Ascending aorta (tissue), 2 donors: Measurements from ENCODE around the gene PDGFD. TPM values are rescaled to one million over a fixed set of nuclear protein-coding genes. Genes with fewer than 3 reads are reported as not detected.

Experiments used
- DNase-seq, 2 donors: peaks; one replicate each; pipeline ENCODE4 v3.0.0-alpha.2; 2019; ENCODE audit warnings: low spot score in 2 of 2
- H3K27ac ChIP-seq, 2 donors: fragments of 200-600 bp; sonication (generic); one replicate each; pipeline ENCODE4 v1.5.1; 2016 to 2017; ENCODE audit warnings: mild to moderate bottlenecking in 1 of 2
- H3K27me3 ChIP-seq: fragments of 200-600 bp; sonication (generic); one replicate; pipeline ENCODE4 v1.5.1; 2017
- H3K36me3 ChIP-seq, 2 donors: fragments of 200-600 bp; sonication (generic); one replicate each; pipeline ENCODE4 v1.5.1; 2016
- H3K4me1 ChIP-seq, 2 donors: fragments of 200-600 bp; sonication (generic); one replicate each; pipeline ENCODE4 v1.5.1; 2016 to 2017; ENCODE audit warnings: mild to moderate bottlenecking in 1 of 2
- H3K4me3 ChIP-seq, 2 donors: fragments of 200-600 bp; sonication (generic); one replicate each; pipeline ENCODE4 v1.5.1; 2016 to 2017; ENCODE audit warnings: mild to moderate bottlenecking in 1 of 2
- H3K9me3 ChIP-seq, 2 donors: fragments of 200-600 bp; sonication (generic); one replicate each; pipeline ENCODE4 v1.5.1; 2016
- intact Hi-C: fragments of 100-400 bp; cut with DNase I; formaldehyde crosslinking; loops from one replicate; pipeline ENCODE4 v1.15.1; 2023
- total RNA-seq: library from RNA; depleted of rRNA; stranded (reverse); fragments of >200 nt; gene quantifications from one replicate; pipeline ENCODE4 v1.1.0, GENCODE V29; 2016
- TF ChIP-seq, protein P1 (sequence below), 3 experiments: fragments of 200-600 bp in 2 of 3; fragments of 450-650 bp in 1 of 3; sonication (generic) in 2 of 3; IDR thresholded peaks; one replicate each; pipeline ENCODE4 v1.5.1; 2016 to 2019; ENCODE audit warnings: antibody characterized with exemption in 3 of 3, mild to moderate bottlenecking in 1 of 3, moderate library complexity in 1 of 3

The PDGFD gene
- total RNA-seq, 1 donor from 2014 or later: 50.6 TPM

DNA sequence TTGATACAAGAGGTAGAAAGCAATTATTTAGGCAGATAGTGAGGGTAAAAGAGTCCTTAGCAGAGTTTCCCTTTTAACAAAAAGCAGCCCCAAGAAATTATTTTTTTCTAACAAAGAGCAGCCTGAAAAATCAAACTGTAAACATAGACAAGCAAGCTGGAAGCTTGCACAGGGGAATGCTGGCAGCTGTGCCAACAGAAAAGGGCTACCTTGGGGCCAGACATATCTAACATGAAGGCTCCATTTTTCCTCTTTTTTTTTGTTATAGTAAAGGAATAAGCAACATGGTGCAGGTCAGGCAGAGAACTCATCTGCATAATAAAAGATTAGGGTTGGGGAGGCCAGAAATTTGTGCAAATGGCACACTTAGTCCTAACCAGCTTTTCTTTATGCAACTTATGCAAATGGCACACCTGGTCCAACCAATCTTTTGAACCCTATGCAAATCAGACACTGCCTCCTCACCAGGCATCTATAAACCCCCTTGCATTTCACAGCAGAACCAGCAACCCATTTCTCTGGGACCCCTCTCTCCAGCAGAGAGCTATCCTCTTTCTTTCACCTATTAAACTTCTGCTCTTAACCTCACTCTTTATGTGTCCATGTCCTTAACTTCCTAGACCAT is 41.8 kb downstream of the PDGFD start:
- Histone ChIP-seq H3K4me3 (no peak overlapping the region), H3K36me3 (no peaks in the 10 kb centered on the region), H3K27ac (peak overlapping the region in 1 of 2 donors; percentile 27), H3K9me3 (peaks cover 0 to 7% of the 10 kb centered on the region in 2 donors), H3K27me3 (no peaks in the 10 kb centered on the region), H3K4me1 (peaks cover 0 to 16% of the 10 kb centered on the region in 2 donors)
- TF ChIP-seq, protein P1, sequence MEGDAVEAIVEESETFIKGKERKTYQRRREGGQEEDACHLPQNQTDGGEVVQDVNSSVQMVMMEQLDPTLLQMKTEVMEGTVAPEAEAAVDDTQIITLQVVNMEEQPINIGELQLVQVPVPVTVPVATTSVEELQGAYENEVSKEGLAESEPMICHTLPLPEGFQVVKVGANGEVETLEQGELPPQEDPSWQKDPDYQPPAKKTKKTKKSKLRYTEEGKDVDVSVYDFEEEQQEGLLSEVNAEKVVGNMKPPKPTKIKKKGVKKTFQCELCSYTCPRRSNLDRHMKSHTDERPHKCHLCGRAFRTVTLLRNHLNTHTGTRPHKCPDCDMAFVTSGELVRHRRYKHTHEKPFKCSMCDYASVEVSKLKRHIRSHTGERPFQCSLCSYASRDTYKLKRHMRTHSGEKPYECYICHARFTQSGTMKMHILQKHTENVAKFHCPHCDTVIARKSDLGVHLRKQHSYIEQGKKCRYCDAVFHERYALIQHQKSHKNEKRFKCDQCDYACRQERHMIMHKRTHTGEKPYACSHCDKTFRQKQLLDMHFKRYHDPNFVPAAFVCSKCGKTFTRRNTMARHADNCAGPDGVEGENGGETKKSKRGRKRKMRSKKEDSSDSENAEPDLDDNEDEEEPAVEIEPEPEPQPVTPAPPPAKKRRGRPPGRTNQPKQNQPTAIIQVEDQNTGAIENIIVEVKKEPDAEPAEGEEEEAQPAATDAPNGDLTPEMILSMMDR (IDR thresholded peaks at IDR 0.05): no peak
- intact Hi-C loops: no loop called here
- no peak for DNase-seq

DNA sequence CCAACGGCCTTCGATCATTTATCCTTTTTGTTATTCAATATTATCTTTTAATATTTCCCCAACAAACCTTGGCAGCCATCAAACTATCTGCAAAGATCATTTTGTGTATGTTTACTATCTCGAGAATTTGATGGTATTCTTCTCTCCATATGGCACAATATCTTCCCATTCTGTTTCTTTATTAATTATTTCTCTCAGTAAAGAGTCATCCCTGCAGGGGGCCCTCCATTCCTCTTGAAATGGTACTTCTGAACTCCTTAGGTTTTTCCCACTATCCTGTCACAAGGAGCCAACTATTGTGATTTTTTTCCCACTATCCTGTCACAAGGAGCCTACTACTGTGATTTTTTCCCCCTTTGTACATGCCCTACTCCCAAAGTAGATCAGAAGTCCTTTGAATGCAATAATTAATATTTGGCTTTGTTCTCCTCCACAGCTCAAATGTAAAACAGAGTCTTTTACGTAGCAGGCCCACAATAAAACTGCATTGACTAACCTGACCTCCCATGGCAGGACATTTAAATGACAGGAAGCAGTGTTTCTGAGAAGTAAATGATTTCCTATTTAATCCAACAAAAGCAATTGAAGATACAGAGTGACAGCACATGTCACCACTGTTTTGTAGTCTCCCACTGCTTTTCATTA is 43.3 kb downstream of the PDGFD start:
- peaks cover 0 to 16% of the 10 kb centered on the region in 2 donors for H3K4me1 ChIP-seq
- no peak overlapping the region for H3K27ac ChIP-seq
- intact Hi-C loops: no loop called here
- TF ChIP-seq, protein P1 (IDR thresholded peaks at IDR 0.05): no peak
- H3K9me3 ChIP-seq: peaks cover 0 to 21% of the 10 kb centered on the region in 2 donors
- H3K27me3 ChIP-seq: no peaks in the 10 kb centered on the region
- H3K4me3 ChIP-seq: no peak overlapping the region
- no peaks in the 10 kb centered on the region for H3K36me3 ChIP-seq
- no peak for DNase-seq

DNA sequence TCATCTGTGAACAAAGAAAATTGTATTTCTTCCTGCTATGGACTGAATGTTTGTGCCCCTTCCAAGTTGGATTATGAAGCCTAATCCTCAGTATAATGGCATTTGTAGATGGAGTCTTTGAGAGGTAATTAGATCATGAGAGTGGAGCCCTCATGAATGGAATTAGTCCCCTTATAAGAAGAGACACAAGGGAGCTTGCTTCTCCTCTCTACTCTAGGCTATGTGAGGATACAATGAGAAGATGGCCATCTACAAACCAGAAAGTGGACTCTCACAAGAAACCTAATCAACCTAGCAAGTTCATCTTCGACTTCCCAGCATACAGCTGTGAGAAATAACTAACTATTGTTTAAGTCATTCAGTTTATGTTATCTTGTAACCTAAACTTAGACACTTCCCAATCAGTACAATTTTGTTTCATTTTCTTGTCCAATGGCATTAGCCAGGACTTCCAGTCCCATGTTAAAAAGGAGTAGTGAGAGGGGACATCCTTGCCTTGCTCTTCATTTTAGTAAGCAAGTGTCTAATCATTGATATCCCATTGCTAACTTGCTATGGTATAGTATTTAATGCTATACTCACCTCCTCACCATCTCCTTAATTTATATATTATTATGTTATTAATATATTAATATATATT is 45.7 kb downstream of the PDGFD start:
- TF ChIP-seq, protein P1 (IDR thresholded peaks at IDR 0.05): no peak

DNA sequence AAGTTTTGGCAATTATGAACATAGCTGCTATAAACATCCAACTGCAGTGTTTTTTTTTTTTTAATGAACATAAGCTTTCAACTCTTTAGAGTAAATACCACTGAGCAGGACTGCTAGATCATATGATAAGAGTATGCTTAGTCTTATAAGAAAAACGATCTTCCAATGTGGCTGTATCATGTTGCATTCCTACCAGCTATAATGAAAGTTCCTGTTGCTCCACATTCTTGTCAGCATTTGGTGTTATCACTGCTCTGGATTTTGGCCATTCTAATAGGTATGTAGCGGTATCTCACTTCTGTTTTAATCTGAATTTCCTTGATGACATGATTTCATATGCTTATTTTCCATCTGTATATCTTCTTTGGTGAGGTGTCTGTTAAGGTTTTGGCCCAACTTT is 50.4 kb downstream of the PDGFD start:
- H3K4me3 ChIP-seq: no peak overlapping the region
- H3K27me3 ChIP-seq: no peaks in the 10 kb centered on the region
- intact Hi-C loops: no loop called here
- no peak overlapping the region for H3K27ac ChIP-seq
- H3K36me3 ChIP-seq: no peaks in the 10 kb centered on the region
- peaks cover 0 to 28% of the 10 kb centered on the region in 2 donors for H3K9me3 ChIP-seq
- DNase-seq: no peak
- peaks cover 0 to 14% of the 10 kb centered on the region in 2 donors for H3K4me1 ChIP-seq
- TF ChIP-seq, protein P1 (IDR thresholded peaks at IDR 0.05): no peak

More for the DNA sequence above, 45.7 kb downstream of the PDGFD start:
- DNase-seq: no peak
- H3K36me3 ChIP-seq: no peaks in the 10 kb centered on the region
- peaks cover 0 to 12% of the 10 kb centered on the region in 2 donors for H3K4me1 ChIP-seq
- H3K4me3 ChIP-seq: no peak overlapping the region
- no peaks in the 10 kb centered on the region for H3K27me3 ChIP-seq
- peaks cover 0 to 26% of the 10 kb centered on the region in 2 donors for H3K9me3 ChIP-seq
- intact Hi-C loops: no loop called here
- H3K27ac ChIP-seq: no peak overlapping the region

DNA sequence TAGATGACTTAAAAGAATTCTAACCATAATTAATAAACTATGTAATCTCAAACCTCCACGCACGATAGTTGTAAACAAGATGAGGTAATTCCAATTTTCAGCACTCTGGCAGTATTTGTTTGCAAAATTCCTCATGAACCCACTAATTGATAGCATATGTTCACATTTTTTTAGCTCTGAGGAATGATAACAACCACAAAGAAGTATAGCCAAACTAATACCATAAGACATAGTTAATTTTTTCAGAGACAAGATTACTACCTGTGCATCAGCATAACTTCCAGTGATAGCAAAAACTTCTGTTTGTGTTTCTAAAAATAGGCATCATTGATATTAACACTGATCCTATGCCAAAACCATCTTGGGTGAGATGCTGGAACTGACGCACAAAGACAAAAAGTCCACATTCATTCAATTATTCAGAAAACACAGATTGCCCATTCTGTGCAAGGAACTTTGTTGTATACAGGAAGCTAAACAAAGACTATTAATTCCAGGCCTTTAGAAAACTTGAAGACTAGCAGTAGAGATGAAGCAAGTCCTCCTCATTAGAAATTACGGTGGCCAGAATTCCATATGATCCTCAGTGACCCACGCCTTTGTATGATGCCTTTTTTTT is 57.7 kb downstream of the PDGFD start:
- Histone ChIP-seq H3K4me3 (no peak overlapping the region), H3K9me3 (no peaks in the 10 kb centered on the region), H3K27me3 (no peaks in the 10 kb centered on the region), H3K4me1 (peaks cover 0 to 25% of the 10 kb centered on the region in 2 donors), H3K36me3 (no peaks in the 10 kb centered on the region), H3K27ac (no peak overlapping the region)
- no peak for DNase-seq
- TF ChIP-seq, protein P1 (IDR thresholded peaks at IDR 0.05): no peak
- intact Hi-C loops: loop anchor here (5.0 kb wide), 1 partner anchor 424 kb away; no protein-coding TSS in a partner anchor
